Measurements from ENCODE around the gene SPRR4.
"Not testable (repeated sequence)": the region's sequence is repeated elsewhere in the genome, so short reads cannot be mapped to it uniquely, and the experiment has no call there.

Gene SPRR4

DNA sequence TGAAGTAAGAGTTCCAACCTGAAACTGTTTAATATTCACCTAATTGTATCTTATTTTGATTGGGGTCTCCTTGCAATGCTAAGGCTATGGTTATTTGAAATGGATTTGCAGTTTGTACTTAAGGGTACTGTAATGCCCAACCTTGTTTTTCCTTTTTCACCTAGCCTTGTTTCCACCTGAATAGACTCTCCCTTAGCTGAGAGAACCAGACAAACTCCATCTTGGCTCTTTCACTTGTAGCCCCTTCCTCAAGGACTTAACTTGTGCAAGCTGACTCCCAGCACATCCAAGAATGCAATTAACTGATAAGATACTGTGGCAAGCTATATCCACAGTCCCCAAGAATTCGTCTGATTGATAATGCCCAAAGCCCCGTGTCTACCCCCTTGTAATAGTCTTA, 51.4 kb downstream of the SPRR4 start:
- FAIRE-seq; DNase-seq (ENCODE audit: low spot score): not testable (repeated sequence)

Measured in RCC 7860 (cell line).